Left lung (tissue), 10 donors: ENCODE measurements around the gene GOLGA6A. TPM values are rescaled to one million over a fixed set of nuclear protein-coding genes. Genes with fewer than 3 reads are reported as not detected.
"Not testable (repeated sequence)": the region's sequence is repeated elsewhere in the genome, so short reads cannot be mapped to it uniquely, and the experiment has no call there.

Experiments
- ATAC-seq: fragments of 200-7000 bp; cut with Tn5 transposase; one replicate; pipeline ENCODE4 v1.9.1; 2020; ENCODE audit warnings: moderate library complexity
- DNase-seq, 4 donors: peaks; one replicate each; pipeline ENCODE4 v3.0.0-alpha.2; 2013 to 2020
- H3K27ac ChIP-seq, 2 donors: fragments of 200-600 bp; sonication (generic) in 1 of 2; one replicate each; pipeline versions ENCODE4 v1.5.0 to v1.8.0; 2020 to 2021
- H3K27me3 ChIP-seq, 2 donors: fragments of 200-600 bp; sonication (generic) in 1 of 2; one replicate each; pipeline versions ENCODE4 v1.5.0 to v1.8.0; 2020 to 2021
- H3K36me3 ChIP-seq, 2 donors: fragments of 200-600 bp; sonication (generic) in 1 of 2; one replicate each; pipeline versions ENCODE4 v1.5.0 to v1.8.0; 2020 to 2021
- H3K4me1 ChIP-seq, 2 donors: fragments of 200-600 bp; one replicate each; pipeline ENCODE4 v1.8.0; 2021
- H3K4me3 ChIP-seq, 2 donors: fragments of 200-600 bp; sonication (generic) in 1 of 2; one replicate each; pipeline versions ENCODE4 v1.5.0 to v1.8.0; 2020 to 2021; ENCODE audit warnings: mild to moderate bottlenecking in 1 of 2
- H3K9me3 ChIP-seq, 2 donors: fragments of 200-600 bp; sonication (generic) in 1 of 2; one replicate each; pipeline versions ENCODE4 v1.5.0 to v1.8.0; 2020 to 2021
- CTCF ChIP-seq, 2 donors: fragments of 200-600 bp; sonication (generic) in 1 of 2; IDR thresholded peaks; one replicate each; pipeline versions ENCODE4 v1.5.0 to v1.8.0; 2021; ENCODE audit warnings: antibody characterized with exemption in 2 of 2
- intact Hi-C, 2 donors: fragments of 100-400 bp; cut with DNase I; formaldehyde crosslinking; loops; one replicate each; pipeline versions ENCODE4 v1.11.2 to v1.14.2; 2022
- polyA plus RNA-seq, 6 donors: library from polyadenylated mRNA; unstranded; fragments of 120-200 nt; gene quantifications; one replicate each; pipeline ENCODE4 v1.2.1, GENCODE V29; 2013; ENCODE audit not compliant: insufficient read length in 6 of 6
- total RNA-seq, 2 donors: library from RNA; stranded (reverse); fragmentation: NEBNext Ultra II Directional; extraction: Animal tissue kit (Norgen Biotek cat#: 25700); gene quantifications; one replicate each; pipeline ENCODE4 v1.2.1, GENCODE V29; 2021
- donor health status: DM: no; HTN: yes; CAD: no.
- donor health status: DM: no; HTN: no; CAD: no.

The GOLGA6A gene
- total and polyA plus RNA-seq, 8 donors = 0.06 to 0.56 (median 0.32) TPM; not detected in 2

- Histone ChIP-seq H3K4me1 (peaks cover 12 to 33% of the 10 kb centered on the region in 2 donors), H3K36me3 (no peaks in the 10 kb centered on the region), H3K27me3 (no peaks in the 10 kb centered on the region), H3K4me3 (no peak overlapping the region), H3K27ac (no peak overlapping the region), H3K9me3 (no peaks in the 10 kb centered on the region)
- ATAC-seq = peak; percentile 90
- intact Hi-C loops = loop anchor here in 1 of 2 donors (10.0 kb wide), 1 partner anchor 261 kb away; no protein-coding TSS in a partner anchor
- peak; percentile 68 to 93 (median 86) for DNase-seq
- TF ChIP-seq CTCF (IDR thresholded peaks at IDR 0.05) = peak; percentile 40 to 50
Observed at GRCh38 chr15:74053941-74054529, 28.3 kb downstream of the GOLGA6A start.

GRCh38 chr15:74053517-74053916, 28.8 kb downstream of the GOLGA6A start:
- no peak for TF ChIP-seq CTCF (IDR thresholded peaks at IDR 0.05)
- H3K27ac ChIP-seq = no peak overlapping the region
- H3K4me3 ChIP-seq = no peak overlapping the region
- no peaks in the 10 kb centered on the region for H3K9me3 ChIP-seq
- no peaks in the 10 kb centered on the region for H3K27me3 ChIP-seq
- no peak for ATAC-seq
- DNase-seq = no peak
- intact Hi-C loops = loop anchor here in 1 of 2 donors (10.0 kb wide), 1 partner anchor 261 kb away; no protein-coding TSS in a partner anchor
- peaks cover 12 to 38% of the 10 kb centered on the region in 2 donors for H3K4me1 ChIP-seq
- no peaks in the 10 kb centered on the region for H3K36me3 ChIP-seq

GRCh38 chr15:74052271-74053260, 29.8 kb downstream of the GOLGA6A start:
- not testable (repeated sequence) for H3K36me3 ChIP-seq, ATAC-seq, H3K9me3 ChIP-seq, H3K4me3 ChIP-seq, DNase-seq, H3K27me3 ChIP-seq
- H3K27ac ChIP-seq = peak overlapping the region; percentile 77 to 91
- H3K4me1 ChIP-seq = peaks cover 17 to 48% of the 10 kb centered on the region in 2 donors
- intact Hi-C loops = loop anchor here in 1 of 2 donors (10.0 kb wide), 1 partner anchor 262 kb away; no protein-coding TSS in a partner anchor

GRCh38 chr15:74050556-74051234, 31.7 kb downstream of the GOLGA6A start:
- no peak for TF ChIP-seq CTCF (IDR thresholded peaks at IDR 0.05)
- ATAC-seq (peak; percentile 7), DNase-seq (no peak)
- no peaks in the 10 kb centered on the region for H3K9me3 ChIP-seq
- peaks cover 17 to 50% of the 10 kb centered on the region in 2 donors for H3K4me1 ChIP-seq
- H3K4me3 ChIP-seq = no peak overlapping the region
- intact Hi-C loops = loop anchor here in 1 of 2 donors (10.0 kb wide), 1 partner anchor 264 kb away; no protein-coding TSS in a partner anchor
- H3K36me3 ChIP-seq = no peaks in the 10 kb centered on the region
- peak overlapping the region; percentile 77 to 91 for H3K27ac ChIP-seq
- no peaks in the 10 kb centered on the region for H3K27me3 ChIP-seq

- ATAC-seq (no peak), DNase-seq (no peak)
- H3K27me3 ChIP-seq = no peaks in the 10 kb centered on the region
- no peak overlapping the region for H3K4me3 ChIP-seq
- intact Hi-C loops = loop anchor here in 1 of 2 donors (10.0 kb wide), 1 partner anchor 265 kb away; no protein-coding TSS in a partner anchor
- peak overlapping the region; percentile 77 to 91 for H3K27ac ChIP-seq
- TF ChIP-seq CTCF (IDR thresholded peaks at IDR 0.05) = no peak
- no peaks in the 10 kb centered on the region for H3K9me3 ChIP-seq
- peaks cover 0 to 3% of the 10 kb centered on the region in 2 donors for H3K36me3 ChIP-seq
- H3K4me1 ChIP-seq = peaks cover 17 to 50% of the 10 kb centered on the region in 2 donors
Observed at GRCh38 chr15:74050127-74050526, 32.2 kb downstream of the GOLGA6A start.
